Activated CD4-positive, CD25-positive, alpha-beta regulatory T cell treated with anti-CD3 and anti-CD28 coated beads, Interleukin-2, amount 50 U/mL, for 72 hours (primary cell): ENCODE data around the gene HOMER3.
"Not testable (repeated sequence)": the region's sequence is repeated elsewhere in the genome, so short reads cannot be mapped to it uniquely, and the experiment has no call there.

ENCODE experiments used
- DNase-seq: peaks from one replicate; pipeline ENCODE4 v3.0.0; 2021

Gene HOMER3

DNA sequence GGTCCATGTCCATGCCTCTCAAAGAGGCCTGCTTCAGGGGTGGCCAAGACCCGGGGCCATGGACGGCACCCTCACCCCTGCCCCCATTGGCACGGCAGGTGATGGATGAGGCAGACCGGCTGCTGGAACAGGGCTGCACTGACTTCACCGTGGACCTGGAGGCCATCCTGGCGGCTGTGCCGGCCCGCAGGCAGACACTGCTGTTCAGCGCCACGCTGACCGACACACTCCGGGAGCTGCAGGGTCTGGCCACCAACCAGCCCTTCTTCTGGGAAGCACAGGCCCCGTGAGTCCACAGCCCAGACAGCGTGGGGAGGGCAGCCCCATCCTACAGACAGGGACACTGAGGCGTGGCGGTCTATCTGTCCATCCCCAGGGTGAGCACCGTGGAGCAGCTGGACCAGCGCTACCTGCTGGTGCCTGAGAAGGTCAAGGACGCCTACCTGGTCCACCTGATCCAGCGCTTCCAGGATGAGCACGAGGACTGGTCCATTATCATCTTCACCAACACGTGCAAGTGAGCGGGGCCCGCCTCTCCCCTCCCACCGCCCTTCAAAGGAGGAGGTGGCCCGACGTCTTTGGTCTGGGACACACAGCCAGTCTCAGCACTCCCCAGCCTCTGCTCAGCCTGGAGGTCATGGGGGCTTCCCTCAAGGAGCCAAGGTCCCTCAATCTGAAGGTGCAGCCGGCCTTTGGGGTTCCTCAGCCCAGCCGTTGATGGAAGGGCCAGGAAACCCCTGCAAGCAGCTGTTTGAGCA, 18.6 kb downstream of the HOMER3 start:
- no peak for DNase-seq

DNA sequence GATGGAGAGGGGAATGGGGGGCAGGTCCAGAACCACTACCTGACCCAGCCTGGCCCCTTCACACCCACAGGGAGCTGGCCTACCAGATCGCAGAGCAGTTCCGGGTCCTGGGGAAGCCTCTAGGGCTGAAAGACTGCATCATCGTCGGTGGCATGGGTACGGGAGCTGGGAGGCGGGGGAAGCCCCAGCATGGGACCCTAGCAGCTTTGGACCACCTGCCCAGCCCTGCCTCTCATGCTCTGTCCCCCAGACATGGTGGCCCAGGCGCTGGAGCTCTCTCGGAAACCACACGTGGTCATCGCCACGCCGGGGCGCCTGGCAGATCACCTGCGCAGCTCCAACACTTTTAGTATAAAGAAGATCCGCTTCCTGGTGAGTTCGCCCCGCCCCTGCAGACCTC, 19.4 kb downstream of the HOMER3 start:
- DNase-seq = no peak

DNA sequence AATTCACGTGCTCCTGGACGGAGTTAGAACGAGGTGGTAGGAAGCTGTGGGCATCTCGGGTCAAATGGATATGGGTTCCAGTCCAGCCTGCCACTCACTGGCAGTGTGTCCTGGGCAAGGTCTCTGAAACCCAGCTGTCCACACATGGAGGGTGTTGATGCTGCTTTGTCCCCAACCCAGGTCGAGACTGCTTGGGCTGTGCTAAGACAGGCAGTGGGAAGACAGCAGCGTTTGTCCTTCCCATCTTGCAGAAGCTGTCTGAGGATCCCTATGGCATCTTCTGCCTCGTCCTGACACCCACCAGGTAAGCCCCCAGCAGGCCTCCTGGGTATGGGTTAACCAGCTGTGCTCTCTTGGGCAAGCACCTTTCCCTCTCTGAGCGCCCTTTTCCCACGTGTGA, 20.6 kb downstream of the HOMER3 start:
- no peak for DNase-seq

DNA sequence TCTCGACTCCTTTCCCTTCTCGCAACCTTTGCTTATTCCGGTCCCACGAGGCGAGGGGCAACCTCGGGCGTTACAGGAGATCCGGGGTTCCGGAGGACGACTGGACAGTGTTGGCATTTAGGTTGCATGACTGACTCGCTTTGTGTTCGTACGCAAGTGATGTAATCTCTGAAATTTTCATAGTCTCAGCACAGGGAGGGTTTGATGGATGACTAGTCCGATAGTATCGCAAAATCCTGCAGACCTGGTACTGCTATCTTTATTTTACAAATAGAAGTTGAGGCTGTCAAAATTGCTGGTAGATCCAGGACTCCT, 21.2 kb downstream of the HOMER3 start:
- DNase-seq = no peak

DNA sequence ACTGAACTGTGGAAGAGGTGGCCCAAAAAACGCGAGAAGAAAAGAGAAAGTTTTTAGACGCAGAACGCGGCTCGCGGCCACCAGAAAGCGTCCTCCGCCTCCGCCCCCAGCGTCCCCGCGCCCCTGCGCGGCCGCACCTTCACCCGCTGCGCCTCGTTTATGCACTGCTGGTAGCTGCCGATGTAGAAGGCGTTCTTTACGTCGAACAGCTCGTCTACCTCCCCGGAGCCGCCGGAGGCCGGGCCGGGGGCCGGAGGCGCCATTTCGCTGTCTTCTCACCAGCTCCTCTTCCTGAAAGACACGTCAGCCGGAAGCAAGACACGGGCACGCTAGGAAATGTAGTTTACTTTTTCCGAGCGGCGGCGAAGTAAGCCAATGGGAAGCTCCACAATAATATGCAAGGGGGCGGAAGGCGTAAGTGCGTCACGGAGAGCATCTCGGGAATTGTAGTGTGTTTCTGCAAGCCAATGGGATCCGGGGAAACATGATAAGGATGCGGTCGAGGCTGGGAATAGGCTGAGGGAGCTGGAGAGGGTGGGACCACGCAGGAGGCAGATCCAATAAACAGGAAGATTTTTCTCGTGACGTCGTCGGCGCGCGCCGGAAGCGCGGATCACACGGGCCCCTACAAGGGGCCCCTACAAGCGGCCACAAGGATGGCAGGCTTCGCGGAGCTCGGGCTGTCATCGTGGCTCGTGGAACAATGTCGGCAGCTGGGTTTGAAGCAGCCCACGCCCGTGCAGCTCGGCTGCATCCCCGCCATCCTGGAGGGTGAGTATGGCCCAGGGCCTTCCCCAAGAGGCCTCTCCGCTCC, 21.7 kb downstream of the HOMER3 start, which contains the start of the genes COPE and DDX49:
Gene COPE, minus strand, starts transcription at position 302 of the 814 bp plus-strand sequence. Its CDS starts 39 bp downstream, at position 263.
Gene DDX49, plus strand, starts transcription at position 630 of the 814 bp plus-strand sequence. Its CDS starts 27 bp downstream, at position 657.
- DNase-seq = peak; percentile 93

DNA sequence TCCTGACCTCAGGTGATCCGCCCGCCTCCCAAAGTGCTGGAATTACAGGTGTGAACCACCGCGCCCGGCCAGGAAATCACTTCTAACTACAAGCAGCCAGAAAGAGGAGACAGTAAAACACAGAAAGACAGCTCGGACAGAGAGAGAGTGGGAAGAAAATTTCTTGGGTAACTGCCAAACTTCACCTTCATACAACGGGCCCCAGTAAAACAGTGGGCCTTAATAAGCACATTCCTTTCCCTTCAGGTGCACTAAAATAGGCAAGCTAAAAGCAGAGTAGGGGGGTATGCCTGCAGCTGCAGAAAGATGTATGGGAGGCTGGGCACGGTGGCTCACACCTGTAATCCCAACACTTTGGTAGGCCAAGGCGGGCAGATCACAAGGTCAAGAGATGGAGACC, 23.4 kb downstream of the HOMER3 start:
- DNase-seq = not testable (repeated sequence)

DNA sequence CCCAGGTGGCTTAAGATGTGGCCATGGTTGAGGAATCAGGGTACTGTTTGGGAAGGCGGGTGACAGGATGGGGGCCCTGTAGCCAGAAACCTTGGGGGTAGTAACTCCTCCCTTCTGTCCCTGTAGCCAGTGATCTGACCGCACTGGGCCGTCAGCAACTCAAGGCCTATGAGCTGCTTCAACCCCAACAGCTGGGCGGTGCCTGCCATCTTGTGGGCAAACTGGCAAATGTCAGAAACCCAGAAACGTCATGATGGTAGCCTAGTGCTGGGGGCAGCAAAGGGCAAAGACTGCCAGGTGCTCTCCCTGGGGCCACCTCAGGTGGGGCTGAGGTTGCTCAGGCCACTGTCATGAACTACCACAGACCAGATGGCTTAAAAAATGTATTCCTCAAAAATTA, 25.4 kb downstream of the HOMER3 start:
- DNase-seq = no peak

DNA sequence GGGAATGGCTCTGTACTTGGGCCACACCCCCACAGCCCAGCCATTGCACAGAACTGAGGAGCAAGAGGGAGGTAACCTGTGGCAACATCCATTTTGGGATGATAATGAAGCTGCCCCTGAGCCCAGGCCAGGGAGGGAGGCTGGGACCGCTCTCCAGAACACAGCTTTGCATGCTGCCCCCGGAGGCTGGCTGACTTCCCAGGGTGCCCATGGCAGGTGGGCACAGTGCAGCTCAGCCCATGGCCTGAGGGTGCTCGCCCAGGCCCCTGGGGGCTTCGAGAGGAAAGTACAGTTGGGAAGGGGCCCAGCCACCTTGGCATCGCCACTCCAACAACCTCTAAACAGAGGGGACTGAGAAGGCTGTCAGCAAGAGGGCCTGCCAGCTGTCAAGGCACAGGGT, 27.6 kb downstream of the HOMER3 start:
- no peak for DNase-seq

DNA sequence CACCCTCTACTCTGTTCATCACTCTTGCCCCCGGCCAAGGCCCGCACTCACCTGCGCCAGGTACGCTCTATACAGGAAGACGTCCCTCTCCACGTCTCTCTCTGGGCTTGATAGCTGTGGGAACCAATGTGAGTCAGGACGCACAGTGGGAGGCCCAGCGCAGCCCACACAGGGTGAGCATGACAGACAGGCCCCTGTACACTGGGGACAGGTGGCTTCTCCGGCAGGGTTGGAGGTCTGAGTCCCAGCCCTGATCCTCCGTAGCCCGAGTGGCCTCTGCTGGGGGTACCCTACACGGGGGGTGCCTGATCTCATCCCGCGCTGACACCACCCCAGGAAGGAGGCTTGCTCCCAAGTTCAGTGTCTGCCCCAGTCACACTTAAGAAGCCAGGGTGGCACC, 28.1 kb downstream of the HOMER3 start:
- no peak for DNase-seq

DNA sequence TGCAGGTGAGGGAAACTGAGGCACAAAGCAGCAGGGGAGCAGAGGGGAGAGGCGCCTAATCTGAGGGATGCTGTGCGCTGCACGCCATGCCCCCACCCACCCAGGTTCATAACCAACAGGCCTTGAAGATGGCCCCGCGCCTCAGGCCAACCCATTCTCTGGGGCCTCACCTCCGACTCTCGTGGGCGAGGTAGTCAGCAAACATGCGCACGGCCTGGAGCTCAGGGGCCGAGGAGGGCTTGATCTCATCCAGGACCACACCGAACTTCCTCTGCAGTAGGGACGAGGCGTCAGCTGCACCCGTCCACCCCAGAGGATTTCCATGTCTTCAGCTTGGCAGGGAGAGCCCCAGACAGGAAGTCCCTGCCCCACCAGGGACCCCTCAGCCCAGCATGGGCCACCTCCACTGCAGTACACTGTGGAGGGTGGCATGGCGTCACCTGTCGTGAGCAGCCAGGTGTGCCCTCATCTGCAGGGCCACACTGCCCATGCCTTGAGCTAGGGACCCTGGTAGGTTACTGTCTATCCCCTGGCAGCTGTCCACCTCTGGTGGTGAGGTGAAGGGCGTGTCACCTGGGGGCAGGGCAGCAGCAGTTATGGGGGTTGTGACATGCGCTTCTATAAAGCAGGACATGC, 30.1 kb downstream of the HOMER3 start:
- no peak for DNase-seq

DNA sequence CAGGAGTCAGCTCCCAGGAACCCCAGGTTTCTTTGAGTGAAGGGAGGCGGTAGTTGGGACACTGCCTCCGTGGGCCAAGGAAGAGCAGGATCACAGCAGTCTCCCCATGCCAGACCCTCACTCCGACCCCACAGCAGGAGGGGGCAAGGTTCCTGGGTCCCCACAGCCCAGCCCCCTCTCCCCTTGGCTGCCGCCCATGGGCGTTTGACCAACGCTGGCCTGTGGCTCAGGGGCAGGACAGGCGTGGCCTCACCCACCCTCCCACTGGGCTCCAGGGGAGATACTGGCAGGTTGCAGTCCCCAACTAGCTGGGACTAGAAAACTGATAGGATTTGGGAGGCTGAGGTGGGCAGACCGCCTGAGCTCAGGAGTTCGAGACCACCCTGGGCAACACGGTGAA, 31.0 kb downstream of the HOMER3 start:
- no peak for DNase-seq

DNA sequence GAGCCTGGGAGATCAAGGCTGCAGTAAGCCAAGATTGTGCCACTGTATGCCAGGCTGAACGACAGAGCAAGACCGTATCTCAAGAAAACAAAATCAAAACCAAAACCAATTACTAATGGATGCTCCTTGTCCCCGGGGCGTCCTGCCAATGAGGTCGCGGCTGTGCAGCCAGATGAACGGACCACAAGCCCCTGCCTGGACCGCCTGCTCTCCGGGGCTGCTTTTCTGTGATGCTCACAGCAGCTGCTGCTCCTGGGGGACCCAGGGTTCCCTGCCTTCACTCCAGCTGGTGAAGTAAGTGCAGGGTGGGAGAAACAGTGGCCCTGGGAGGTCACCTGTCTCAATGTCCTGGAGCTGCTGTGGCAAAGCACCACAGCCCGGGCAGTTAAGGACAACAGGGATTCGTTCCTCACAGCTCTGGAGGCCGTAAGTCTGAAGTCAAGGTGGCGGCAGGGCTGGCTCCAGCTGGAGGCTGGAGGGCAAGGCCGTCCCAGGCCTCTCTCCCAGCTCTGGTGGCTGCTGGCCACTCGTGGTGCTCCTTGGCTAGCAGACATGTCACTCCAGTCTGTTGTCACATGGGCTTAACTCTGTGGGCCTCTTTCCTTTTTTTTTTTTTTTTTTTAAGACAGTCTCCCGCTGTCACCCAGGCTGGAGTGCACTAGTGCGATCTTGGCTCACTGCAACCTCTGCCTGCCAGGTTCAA, 31.9 kb downstream of the HOMER3 start:
- no peak for DNase-seq

DNA sequence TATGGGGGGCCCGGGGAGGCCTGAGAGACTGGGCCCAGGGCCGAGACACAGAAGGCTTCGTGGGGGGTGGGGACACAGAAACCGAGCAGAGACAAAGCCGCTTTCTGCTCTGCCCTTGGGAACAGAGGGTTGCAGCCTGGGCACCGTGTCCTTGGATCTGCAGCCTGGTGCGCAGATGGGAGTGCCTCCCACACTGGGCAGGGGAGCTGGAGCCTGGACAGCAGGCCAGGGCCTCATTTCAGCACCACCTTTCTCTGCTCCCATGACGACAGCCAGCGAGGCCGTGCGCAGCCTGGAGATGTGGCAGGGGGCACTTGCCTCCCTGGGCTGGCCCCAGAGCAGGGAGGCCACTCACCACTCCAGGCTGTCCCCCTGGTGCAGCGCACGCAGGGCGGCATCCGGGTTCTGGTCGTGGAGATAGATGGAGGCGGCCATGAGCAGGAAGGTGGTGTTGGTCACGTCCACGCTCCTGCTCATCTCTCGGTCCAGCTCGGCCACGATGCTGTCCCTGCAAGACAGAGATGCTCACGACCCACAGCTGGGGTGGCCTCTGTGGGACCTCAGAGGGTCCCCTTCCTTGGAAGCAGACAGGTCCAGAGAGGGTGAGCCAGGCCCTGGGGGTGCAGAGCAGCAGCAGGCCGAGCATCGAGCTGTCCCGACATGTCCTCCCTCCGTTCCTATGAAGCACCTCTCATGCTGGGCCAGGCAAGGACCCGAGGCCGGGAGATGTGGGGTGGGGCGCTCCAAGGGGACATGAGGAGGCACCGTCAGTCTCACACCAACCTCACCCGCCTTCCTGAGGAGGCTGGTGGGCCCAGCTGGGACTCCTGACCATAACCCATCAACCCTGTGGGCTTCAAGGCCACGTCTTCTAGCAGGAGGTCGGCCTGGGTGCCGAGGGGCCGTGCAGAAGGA, 34.2 kb downstream of the HOMER3 start:
- DNase-seq = no peak

DNA sequence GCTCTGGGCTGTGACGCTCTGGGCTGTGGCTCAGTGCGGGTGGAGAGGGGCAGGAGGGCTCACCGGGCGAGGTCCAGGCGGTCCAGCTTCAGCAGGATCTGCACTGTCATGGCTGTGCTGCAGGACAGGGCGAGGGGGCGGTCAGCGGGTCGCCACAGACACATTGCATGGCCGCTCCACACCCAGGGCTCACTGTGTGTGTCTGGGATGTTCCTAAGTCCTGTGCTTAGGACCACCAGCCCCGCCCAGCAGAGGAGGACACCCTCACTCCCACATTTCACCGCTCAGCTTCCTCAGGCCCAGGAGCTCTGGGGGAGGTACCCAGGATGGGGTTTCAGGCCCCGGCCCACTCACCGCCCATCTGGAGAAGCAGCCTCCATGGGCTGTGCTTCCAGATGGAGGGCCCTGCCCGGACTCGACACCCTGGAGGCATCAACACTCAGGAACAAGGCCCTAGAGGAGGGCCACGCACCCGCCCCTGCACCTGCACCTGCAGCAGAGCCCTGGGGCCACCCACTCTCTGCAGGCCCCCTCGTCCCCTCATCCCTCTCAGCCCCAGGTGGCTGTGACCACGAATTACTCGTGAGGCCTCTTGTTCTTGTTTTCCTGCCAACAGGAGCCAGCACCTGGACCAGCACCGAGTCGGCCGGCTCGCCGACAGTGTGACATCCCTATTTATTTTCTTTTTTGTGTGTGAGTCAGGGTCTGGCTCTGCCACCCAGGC, 35.3 kb downstream of the HOMER3 start:
- no peak for DNase-seq

DNA sequence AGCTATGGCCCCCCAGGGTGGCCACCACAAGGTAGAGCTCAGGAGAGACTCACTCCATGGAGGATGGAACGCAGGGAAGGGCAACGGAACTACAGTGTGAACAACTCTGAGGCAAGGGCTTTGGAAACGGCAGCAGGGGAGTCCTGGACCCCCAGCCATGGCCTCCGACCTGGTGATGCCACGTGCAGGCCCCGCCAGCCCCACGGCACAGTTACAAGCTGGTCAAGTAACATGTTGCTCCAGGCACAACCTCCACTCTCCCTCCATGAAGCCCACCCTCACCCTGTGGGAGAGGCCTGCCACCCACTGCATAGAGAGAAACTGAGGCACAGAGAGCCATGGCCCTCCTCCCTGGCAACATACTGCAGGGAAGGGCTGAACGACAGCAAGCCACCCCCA, 36.0 kb downstream of the HOMER3 start:
- DNase-seq = no peak

DNA sequence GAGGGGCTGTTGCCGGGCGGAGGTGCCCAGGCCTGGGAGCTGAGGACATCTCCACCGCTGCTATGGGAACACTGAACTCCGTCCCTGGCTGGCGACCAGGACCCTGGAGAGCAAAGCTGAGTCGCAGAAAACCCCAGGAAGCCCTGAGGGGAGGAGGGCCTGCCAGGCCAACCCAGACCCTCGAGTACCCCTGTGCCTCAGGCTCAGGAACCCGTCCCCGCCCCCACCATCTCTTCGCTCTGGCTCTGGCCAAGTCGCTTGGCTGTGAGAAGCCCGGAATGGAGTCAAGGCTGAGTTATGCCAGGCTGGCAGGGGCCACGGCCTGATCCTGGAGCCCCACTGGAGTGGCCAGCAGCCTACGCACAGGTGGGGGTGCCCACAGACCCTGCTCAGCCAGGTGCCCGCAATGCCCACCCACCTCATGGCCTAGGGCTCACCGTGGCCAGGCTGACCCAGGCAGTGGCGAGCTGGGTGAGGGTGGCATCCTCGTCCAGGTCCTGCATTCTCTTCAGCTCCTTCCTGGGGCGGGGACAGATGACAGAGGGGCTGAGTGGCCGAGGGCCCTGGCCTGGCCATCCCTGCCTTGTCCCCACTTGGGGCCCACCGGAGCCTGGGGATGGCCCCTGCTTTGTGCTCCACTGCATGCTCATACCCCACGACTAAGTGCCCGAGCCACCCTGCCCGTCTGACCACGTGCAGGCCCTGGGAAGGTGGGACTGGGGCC, 36.5 kb downstream of the HOMER3 start:
- no peak for DNase-seq

DNA sequence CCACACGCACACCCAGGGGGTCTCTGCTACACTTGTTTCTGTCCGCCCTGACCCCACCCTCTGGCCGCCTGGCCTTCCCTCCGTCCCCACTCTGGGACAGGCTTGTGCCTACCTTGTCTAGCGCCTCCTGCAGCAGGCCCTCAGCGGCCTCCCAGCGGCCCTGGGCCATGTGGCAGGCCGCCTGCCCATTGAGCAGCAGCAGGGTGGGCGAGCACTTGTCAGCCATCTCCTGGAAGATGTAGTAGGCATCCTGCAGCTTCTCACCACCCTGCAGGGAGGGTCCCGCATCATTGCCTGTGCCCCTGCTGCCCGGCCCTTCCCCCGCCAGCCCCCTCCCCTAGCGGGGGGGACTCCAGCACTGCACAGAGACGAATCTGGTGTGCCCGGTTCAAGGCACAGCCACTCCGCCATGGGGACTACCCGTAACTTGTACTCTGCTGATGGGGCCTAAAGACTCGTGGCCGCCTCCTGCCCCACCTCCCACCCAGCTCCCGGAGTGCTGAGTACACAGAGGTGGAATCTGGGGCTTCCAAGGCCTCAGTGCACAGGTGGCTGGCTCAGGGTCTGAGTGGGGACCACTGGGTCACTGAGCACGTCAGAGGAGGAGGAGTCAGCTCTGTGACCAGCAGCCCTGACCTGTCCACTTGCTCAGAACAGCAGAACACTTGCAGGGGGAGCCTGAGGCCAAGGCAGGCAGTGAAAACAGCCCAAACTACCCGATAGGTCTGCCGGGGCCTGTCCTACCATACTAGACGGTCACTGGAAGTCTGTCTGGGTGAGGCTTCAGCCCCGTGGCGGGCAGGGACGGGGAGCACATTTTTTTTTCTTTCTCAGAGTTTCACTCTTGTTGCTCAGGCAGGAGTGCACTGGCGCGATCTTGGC, 37.6 kb downstream of the HOMER3 start:
- no peak for DNase-seq

DNA sequence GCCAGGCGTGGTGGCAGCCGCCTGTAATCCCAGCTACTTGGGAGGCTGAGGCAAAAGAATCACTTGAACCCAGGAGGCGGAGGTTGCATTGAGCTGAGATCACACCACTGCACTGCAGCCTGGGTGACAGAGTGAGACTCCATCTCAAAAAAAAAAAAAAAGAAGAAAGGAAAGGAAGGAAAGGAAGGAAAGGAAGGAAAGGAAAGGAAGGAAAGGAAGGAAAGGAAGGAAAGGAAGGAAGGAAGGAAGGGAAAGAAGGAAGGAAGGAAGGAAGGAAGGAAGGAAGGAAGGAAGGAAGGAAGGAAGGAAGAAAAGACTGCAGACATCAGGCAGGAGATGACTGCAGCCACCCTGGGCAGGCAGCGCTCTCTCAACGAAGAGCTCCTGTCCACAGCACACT, 38.5 kb downstream of the HOMER3 start:
- DNase-seq = not testable (repeated sequence)

DNA sequence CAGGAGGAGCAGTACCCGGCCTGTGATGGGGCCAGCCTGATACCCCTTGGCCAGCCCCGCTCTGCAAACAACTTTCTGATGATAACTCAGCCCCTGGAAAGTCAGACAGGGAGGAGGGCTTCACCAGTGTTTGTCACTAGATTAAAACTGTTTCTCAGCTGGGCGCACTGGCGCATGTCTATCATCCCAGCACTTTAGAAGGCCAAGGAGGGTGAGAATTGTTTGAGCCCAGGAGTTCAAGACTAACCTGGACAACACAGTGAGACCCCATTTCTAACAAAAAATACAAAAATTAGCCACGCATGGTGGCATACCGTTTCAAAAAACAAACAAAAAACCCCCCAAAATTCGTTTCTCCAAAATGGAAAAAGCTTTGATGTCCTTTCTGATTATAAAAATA, 39.5 kb downstream of the HOMER3 start:
- DNase-seq = no peak
